ENCODE measurements around the gene AK9.

The AK9 gene

GRCh38 chr6:109452181-109452580, 238.8 kb downstream of the AK9 start:
- Histone ChIP-seq H3K9me3 (ENCODE audit: control insufficient read depth, low read depth, low read length) (no peaks in the 10 kb centered on the region), H3K4me1 (ENCODE audit: control insufficient read depth, low read depth, low read length) (peaks cover 15% of the 10 kb centered on the region), H3K36me3 (ENCODE audit: control insufficient read depth, low read depth, low read length) (peaks cover 8% of the 10 kb centered on the region), H3K4me3 (ENCODE audit: low read length) (no peak overlapping the region), H3K27ac (ENCODE audit: low read length) (no peak overlapping the region), H3K27me3 (ENCODE audit: control insufficient read depth, insufficient read depth, low read length) (no peaks in the 10 kb centered on the region), H3K9ac (ENCODE audit: low read length) (no peak overlapping the region)

GRCh38 chr6:109451376-109451775, 239.6 kb downstream of the AK9 start:
- H3K27ac ChIP-seq (ENCODE audit: low read length), result no peak overlapping the region
- no peaks in the 10 kb centered on the region for H3K27me3 ChIP-seq (ENCODE audit: control insufficient read depth, insufficient read depth, low read length)
- no peaks in the 10 kb centered on the region for H3K9me3 ChIP-seq (ENCODE audit: control insufficient read depth, low read depth, low read length)
- H3K9ac ChIP-seq (ENCODE audit: low read length), result no peak overlapping the region
- peaks cover 10% of the 10 kb centered on the region for H3K36me3 ChIP-seq (ENCODE audit: control insufficient read depth, low read depth, low read length)
- no peak overlapping the region for H3K4me3 ChIP-seq (ENCODE audit: low read length)
- H3K4me1 ChIP-seq (ENCODE audit: control insufficient read depth, low read depth, low read length), result peaks cover 7% of the 10 kb centered on the region

- H3K4me3 ChIP-seq (ENCODE audit: low read length), result no peak overlapping the region
- H3K9me3 ChIP-seq (ENCODE audit: control insufficient read depth, low read depth, low read length), result no peaks in the 10 kb centered on the region
- H3K27me3 ChIP-seq (ENCODE audit: control insufficient read depth, insufficient read depth, low read length), result no peaks in the 10 kb centered on the region
- peaks cover 7% of the 10 kb centered on the region for H3K4me1 ChIP-seq (ENCODE audit: control insufficient read depth, low read depth, low read length)
- H3K36me3 ChIP-seq (ENCODE audit: control insufficient read depth, low read depth, low read length), result peaks cover 13% of the 10 kb centered on the region
- H3K9ac ChIP-seq (ENCODE audit: low read length), result no peak overlapping the region
- no peak overlapping the region for H3K27ac ChIP-seq (ENCODE audit: low read length)
These were observed 240.2 kb downstream of the AK9 start for GRCh38 chr6:109450801-109451200.

GRCh38 chr6:109449795-109450673, 241.0 kb downstream of the AK9 start:
- Histone ChIP-seq H3K9ac (ENCODE audit: low read length) (no peak overlapping the region), H3K4me3 (ENCODE audit: low read length) (no peak overlapping the region), H3K36me3 (ENCODE audit: control insufficient read depth, low read depth, low read length) (peaks cover 20% of the 10 kb centered on the region), H3K9me3 (ENCODE audit: control insufficient read depth, low read depth, low read length) (no peaks in the 10 kb centered on the region), H3K4me1 (ENCODE audit: control insufficient read depth, low read depth, low read length) (peaks cover 7% of the 10 kb centered on the region), H3K27ac (ENCODE audit: low read length) (no peak overlapping the region), H3K27me3 (ENCODE audit: control insufficient read depth, insufficient read depth, low read length) (no peaks in the 10 kb centered on the region)

GRCh38 chr6:109449064-109449794, 241.8 kb downstream of the AK9 start:
- Histone ChIP-seq H3K4me1 (ENCODE audit: control insufficient read depth, low read depth, low read length) (peaks cover 2% of the 10 kb centered on the region), H3K36me3 (ENCODE audit: control insufficient read depth, low read depth, low read length) (peaks cover 25% of the 10 kb centered on the region), H3K9me3 (ENCODE audit: control insufficient read depth, low read depth, low read length) (no peaks in the 10 kb centered on the region), H3K27me3 (ENCODE audit: control insufficient read depth, insufficient read depth, low read length) (no peaks in the 10 kb centered on the region), H3K27ac (ENCODE audit: low read length) (no peak overlapping the region), H3K9ac (ENCODE audit: low read length) (no peak overlapping the region), H3K4me3 (ENCODE audit: low read length) (no peak overlapping the region)

GRCh38 chr6:109448615-109449014, 242.4 kb downstream of the AK9 start:
- Histone ChIP-seq H3K9ac (ENCODE audit: low read length) (no peak overlapping the region), H3K4me1 (ENCODE audit: control insufficient read depth, low read depth, low read length) (no peaks in the 10 kb centered on the region), H3K36me3 (ENCODE audit: control insufficient read depth, low read depth, low read length) (peaks cover 30% of the 10 kb centered on the region), H3K27ac (ENCODE audit: low read length) (no peak overlapping the region), H3K9me3 (ENCODE audit: control insufficient read depth, low read depth, low read length) (no peaks in the 10 kb centered on the region), H3K4me3 (ENCODE audit: low read length) (no peak overlapping the region), H3K27me3 (ENCODE audit: control insufficient read depth, insufficient read depth, low read length) (no peaks in the 10 kb centered on the region)

- Histone ChIP-seq H3K4me3 (ENCODE audit: low read length) (no peak overlapping the region), H3K27me3 (ENCODE audit: control insufficient read depth, insufficient read depth, low read length) (no peaks in the 10 kb centered on the region), H3K36me3 (ENCODE audit: control insufficient read depth, low read depth, low read length) (peaks cover 36% of the 10 kb centered on the region), H3K9me3 (ENCODE audit: control insufficient read depth, low read depth, low read length) (no peaks in the 10 kb centered on the region), H3K4me1 (ENCODE audit: control insufficient read depth, low read depth, low read length) (no peaks in the 10 kb centered on the region), H3K27ac (ENCODE audit: low read length) (no peak overlapping the region), H3K9ac (ENCODE audit: low read length) (no peak overlapping the region)
These were observed 243.0 kb downstream of the AK9 start for GRCh38 chr6:109447878-109448555.

- Histone ChIP-seq H3K36me3 (ENCODE audit: control insufficient read depth, low read depth, low read length) (peaks cover 42% of the 10 kb centered on the region), H3K27ac (ENCODE audit: low read length) (no peak overlapping the region), H3K4me1 (ENCODE audit: control insufficient read depth, low read depth, low read length) (no peaks in the 10 kb centered on the region), H3K9ac (ENCODE audit: low read length) (no peak overlapping the region), H3K9me3 (ENCODE audit: control insufficient read depth, low read depth, low read length) (no peaks in the 10 kb centered on the region), H3K4me3 (ENCODE audit: low read length) (no peak overlapping the region), H3K27me3 (ENCODE audit: control insufficient read depth, insufficient read depth, low read length) (no peaks in the 10 kb centered on the region)
These were observed 243.9 kb downstream of the AK9 start for GRCh38 chr6:109447087-109447486.

- no peak overlapping the region for H3K9ac ChIP-seq (ENCODE audit: low read length)
- H3K9me3 ChIP-seq (ENCODE audit: control insufficient read depth, low read depth, low read length), result no peaks in the 10 kb centered on the region
- no peaks in the 10 kb centered on the region for H3K27me3 ChIP-seq (ENCODE audit: control insufficient read depth, insufficient read depth, low read length)
- no peak overlapping the region for H3K4me3 ChIP-seq (ENCODE audit: low read length)
- H3K4me1 ChIP-seq (ENCODE audit: control insufficient read depth, low read depth, low read length), result no peaks in the 10 kb centered on the region
- H3K27ac ChIP-seq (ENCODE audit: low read length), result no peak overlapping the region
- peaks cover 36% of the 10 kb centered on the region for H3K36me3 ChIP-seq (ENCODE audit: control insufficient read depth, low read depth, low read length)
These were observed 244.5 kb downstream of the AK9 start for GRCh38 chr6:109446541-109446940.

GRCh38 chr6:109446072-109446471, 244.9 kb downstream of the AK9 start:
- no peaks in the 10 kb centered on the region for H3K9me3 ChIP-seq (ENCODE audit: control insufficient read depth, low read depth, low read length)
- peaks cover 35% of the 10 kb centered on the region for H3K36me3 ChIP-seq (ENCODE audit: control insufficient read depth, low read depth, low read length)

GRCh38 chr6:109445382-109445781, 245.6 kb downstream of the AK9 start:
- Histone ChIP-seq H3K36me3 (ENCODE audit: control insufficient read depth, low read depth, low read length) (peaks cover 35% of the 10 kb centered on the region), H3K4me1 (ENCODE audit: control insufficient read depth, low read depth, low read length) (no peaks in the 10 kb centered on the region), H3K9ac (ENCODE audit: low read length) (no peak overlapping the region), H3K4me3 (ENCODE audit: low read length) (no peak overlapping the region), H3K9me3 (ENCODE audit: control insufficient read depth, low read depth, low read length) (no peaks in the 10 kb centered on the region), H3K27ac (ENCODE audit: low read length) (no peak overlapping the region), H3K27me3 (ENCODE audit: control insufficient read depth, insufficient read depth, low read length) (no peaks in the 10 kb centered on the region)

More at GRCh38 chr6:109446072-109446471, 244.9 kb downstream of the AK9 start:
- Histone ChIP-seq H3K4me1 (ENCODE audit: control insufficient read depth, low read depth, low read length) (no peaks in the 10 kb centered on the region), H3K9ac (ENCODE audit: low read length) (no peak overlapping the region), H3K27me3 (ENCODE audit: control insufficient read depth, insufficient read depth, low read length) (no peaks in the 10 kb centered on the region), H3K27ac (ENCODE audit: low read length) (no peak overlapping the region), H3K4me3 (ENCODE audit: low read length) (no peak overlapping the region)
